Measurements from ENCODE around the gene RELN. TPM values are rescaled to one million over a fixed set of nuclear protein-coding genes. Genes with fewer than 3 reads are reported as not detected.

Gene RELN
- total RNA-seq, 1 donor from 2014 or later, result 7.3 TPM

DNA sequence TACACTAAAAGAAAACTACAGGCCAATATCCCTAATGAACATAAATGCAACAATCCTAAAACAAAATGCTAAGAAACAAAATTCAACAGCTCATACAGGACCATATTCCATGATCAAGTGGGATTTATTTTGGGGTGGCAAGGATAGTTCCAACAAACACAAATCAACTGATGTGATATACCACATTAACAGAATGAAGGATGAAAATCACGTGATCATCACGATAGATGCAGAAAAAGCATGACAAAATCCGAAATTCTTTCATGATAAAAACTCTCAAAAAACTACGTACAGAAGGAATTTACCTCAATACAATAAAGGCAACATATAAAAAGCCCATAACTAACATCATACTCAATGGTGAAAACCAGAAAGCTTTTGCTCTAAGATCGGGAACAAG is 124.0 kb downstream of the RELN start:
- DNase-seq (ENCODE audit: low spot score in 2 of 2, unreplicated experiment in 2 of 2), result no peak
- TF ChIP-seq, protein P1, sequence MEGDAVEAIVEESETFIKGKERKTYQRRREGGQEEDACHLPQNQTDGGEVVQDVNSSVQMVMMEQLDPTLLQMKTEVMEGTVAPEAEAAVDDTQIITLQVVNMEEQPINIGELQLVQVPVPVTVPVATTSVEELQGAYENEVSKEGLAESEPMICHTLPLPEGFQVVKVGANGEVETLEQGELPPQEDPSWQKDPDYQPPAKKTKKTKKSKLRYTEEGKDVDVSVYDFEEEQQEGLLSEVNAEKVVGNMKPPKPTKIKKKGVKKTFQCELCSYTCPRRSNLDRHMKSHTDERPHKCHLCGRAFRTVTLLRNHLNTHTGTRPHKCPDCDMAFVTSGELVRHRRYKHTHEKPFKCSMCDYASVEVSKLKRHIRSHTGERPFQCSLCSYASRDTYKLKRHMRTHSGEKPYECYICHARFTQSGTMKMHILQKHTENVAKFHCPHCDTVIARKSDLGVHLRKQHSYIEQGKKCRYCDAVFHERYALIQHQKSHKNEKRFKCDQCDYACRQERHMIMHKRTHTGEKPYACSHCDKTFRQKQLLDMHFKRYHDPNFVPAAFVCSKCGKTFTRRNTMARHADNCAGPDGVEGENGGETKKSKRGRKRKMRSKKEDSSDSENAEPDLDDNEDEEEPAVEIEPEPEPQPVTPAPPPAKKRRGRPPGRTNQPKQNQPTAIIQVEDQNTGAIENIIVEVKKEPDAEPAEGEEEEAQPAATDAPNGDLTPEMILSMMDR (IDR thresholded peaks at IDR 0.05; ENCODE audit: unreplicated experiment), result no peak
- Mint-ChIP-seq H3K4me3 (no peak overlapping the region), H3K36me3 (no peaks in the 10 kb centered on the region), H3K27ac (no peak overlapping the region), H3K27me3 (ENCODE audit: low read depth) (peaks cover 40% of the 10 kb centered on the region), H3K4me1 (no peaks in the 10 kb centered on the region), H3K9me3 (no peaks in the 10 kb centered on the region)

DNA sequence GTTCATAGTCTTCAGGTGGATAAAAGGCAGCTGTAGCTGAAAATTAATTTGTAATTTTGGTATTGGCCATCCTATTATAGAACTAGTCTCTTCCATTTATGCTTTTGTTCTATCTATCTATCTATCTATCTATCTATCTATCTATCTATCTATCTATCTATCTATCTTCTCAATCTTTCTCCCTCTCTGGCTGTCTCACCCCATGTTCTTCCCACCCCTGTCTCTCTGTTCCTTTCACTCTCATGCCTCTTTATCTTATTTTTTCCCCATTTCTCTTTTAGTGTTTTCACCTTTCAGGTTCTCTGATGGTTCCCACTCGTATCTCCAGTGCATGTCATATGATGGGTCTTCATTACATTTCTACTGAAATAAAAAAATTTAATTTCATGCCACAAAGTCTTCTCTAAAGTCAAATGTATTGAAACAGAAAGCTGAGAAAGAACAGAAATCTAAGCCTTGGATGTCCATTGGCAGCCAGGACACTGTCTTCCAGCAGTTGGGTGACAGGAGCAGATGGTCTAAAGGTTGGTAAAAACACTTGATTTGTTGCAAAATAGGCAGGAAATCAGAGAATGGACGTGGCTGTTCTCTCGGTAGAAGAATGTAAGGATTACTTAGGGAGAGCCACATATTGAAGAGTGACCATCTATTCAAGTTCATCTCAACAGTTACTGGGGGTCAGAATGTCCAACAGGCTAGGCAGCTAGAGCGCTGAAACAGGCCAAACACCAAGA is 127.0 kb downstream of the RELN start:
- no peak overlapping the region for H3K4me3 Mint-ChIP-seq
- DNase-seq (ENCODE audit: low spot score in 2 of 2, unreplicated experiment in 2 of 2), result no peak

GRCh38 chr7:103859709-103860108 is 129.7 kb downstream of the RELN start:
- H3K4me3 Mint-ChIP-seq, result no peak overlapping the region
- no peaks in the 10 kb centered on the region for H3K36me3 Mint-ChIP-seq
- no peaks in the 10 kb centered on the region for H3K4me1 Mint-ChIP-seq
- no peaks in the 10 kb centered on the region for H3K9me3 Mint-ChIP-seq
- TF ChIP-seq, protein P1 (IDR thresholded peaks at IDR 0.05; ENCODE audit: unreplicated experiment), result no peak
- no peak for DNase-seq (ENCODE audit: low spot score in 2 of 2, unreplicated experiment in 2 of 2)
- H3K27me3 Mint-ChIP-seq (ENCODE audit: low read depth), result peaks cover 13% of the 10 kb centered on the region
- H3K27ac Mint-ChIP-seq, result no peak overlapping the region

More for the DNA sequence above, 127.0 kb downstream of the RELN start:
- no peaks in the 10 kb centered on the region for H3K4me1 Mint-ChIP-seq
- TF ChIP-seq, protein P1 (IDR thresholded peaks at IDR 0.05; ENCODE audit: unreplicated experiment), result no peak
- H3K36me3 Mint-ChIP-seq, result no peaks in the 10 kb centered on the region
- H3K27ac Mint-ChIP-seq, result no peak overlapping the region
- H3K9me3 Mint-ChIP-seq, result no peaks in the 10 kb centered on the region
- peaks cover 22% of the 10 kb centered on the region for H3K27me3 Mint-ChIP-seq (ENCODE audit: low read depth)

GRCh38 chr7:103857435-103857834 is 132.0 kb downstream of the RELN start:
- Mint-ChIP-seq H3K4me3 (no peak overlapping the region), H3K9me3 (no peaks in the 10 kb centered on the region), H3K27me3 (ENCODE audit: low read depth) (peaks cover 7% of the 10 kb centered on the region), H3K4me1 (no peaks in the 10 kb centered on the region), H3K36me3 (no peaks in the 10 kb centered on the region), H3K27ac (no peak overlapping the region)
- DNase-seq (ENCODE audit: low spot score in 2 of 2, unreplicated experiment in 2 of 2), result no peak
- TF ChIP-seq, protein P1 (IDR thresholded peaks at IDR 0.05; ENCODE audit: unreplicated experiment), result no peak

- H3K36me3 Mint-ChIP-seq, result no peaks in the 10 kb centered on the region
These were observed 132.5 kb downstream of the RELN start for GRCh38 chr7:103856929-103857328.

More at GRCh38 chr7:103856929-103857328, 132.5 kb downstream of the RELN start:
- no peak for DNase-seq (ENCODE audit: low spot score in 2 of 2, unreplicated experiment in 2 of 2)
- Mint-ChIP-seq H3K9me3 (no peaks in the 10 kb centered on the region), H3K27ac (no peak overlapping the region), H3K4me3 (no peak overlapping the region), H3K4me1 (no peaks in the 10 kb centered on the region), H3K27me3 (ENCODE audit: low read depth) (peaks cover 7% of the 10 kb centered on the region)
- TF ChIP-seq, protein P1 (IDR thresholded peaks at IDR 0.05; ENCODE audit: unreplicated experiment), result no peak

Data from mesothelial cell of epicardium (in vitro differentiated cells).